Lung (tissue), 12 donors: ENCODE results near the gene WNT7B. TPM values are rescaled to one million over a fixed set of nuclear protein-coding genes. Genes with fewer than 3 reads are reported as not detected.

ENCODE experiments used
- ATAC-seq: fragments of 200-7000 bp; cut with Tn5 transposase; one replicate; pipeline ENCODE4 v1.9.1; 2020; ENCODE audit warnings: moderate number of reproducible peaks; ENCODE audit not compliant: insufficient read depth, low FRiP score
- DNase-seq, 3 donors: peaks; one replicate each; pipeline ENCODE4 v3.0.0-alpha.2; 2013 to 2017
- H3K27ac ChIP-seq, 2 donors: one replicate each; pipeline ENCODE4 v1.5.1; 2013; ENCODE audit warnings: mild to moderate bottlenecking in 2 of 2, moderate library complexity in 2 of 2, control low read depth in 1 of 2, inconsistent platforms in 1 of 2, low read depth in 1 of 2, low read length in 1 of 2
- H3K27me3 ChIP-seq, 3 donors: one replicate each; pipeline ENCODE4 v1.5.1; 2013; ENCODE audit warnings: low read length in 2 of 3; ENCODE audit not compliant: control insufficient read depth in 3 of 3, insufficient read depth in 3 of 3
- H3K36me3 ChIP-seq, 4 donors: one replicate each; pipeline ENCODE4 v1.5.1; 2013; ENCODE audit warnings: low read length in 4 of 4, mild to moderate bottlenecking in 1 of 4, moderate library complexity in 1 of 4; ENCODE audit not compliant: control insufficient read depth in 4 of 4, insufficient read depth in 4 of 4
- H3K4me1 ChIP-seq, 5 donors: one replicate each; pipeline ENCODE4 v1.5.1; 2013; ENCODE audit warnings: low read length in 5 of 5, mild to moderate bottlenecking in 2 of 5, moderate library complexity in 1 of 5; ENCODE audit not compliant: control insufficient read depth in 5 of 5, insufficient read depth in 5 of 5
- H3K4me3 ChIP-seq: one replicate; pipeline ENCODE4 v1.5.1; 2013; ENCODE audit warnings: mild to moderate bottlenecking, control low read depth, moderate library complexity
- H3K9ac ChIP-seq, 2 donors: one replicate each; pipeline ENCODE4 v1.5.1; 2013; ENCODE audit warnings: low read length in 2 of 2, control low read depth in 1 of 2; ENCODE audit not compliant: insufficient read depth in 1 of 2
- H3K9me3 ChIP-seq, 4 donors: one replicate each; pipeline ENCODE4 v1.5.1; 2013; ENCODE audit warnings: low read length in 3 of 4, mild to moderate bottlenecking in 1 of 4, moderate library complexity in 1 of 4; ENCODE audit not compliant: control insufficient read depth in 4 of 4, insufficient read depth in 3 of 4
- CTCF ChIP-seq: IDR thresholded peaks from 2 replicates; pipeline ENCODE4 v1.5.1; 2012; ENCODE audit warnings: mild to moderate bottlenecking; ENCODE audit errors: control extremely low read depth, extremely low read depth
- whole genome bisulfite sequencing, 2 donors: extraction: QIAGEN DNeasy Blood & Tissue Kit; methylation state at CpG; one replicate each; pipeline ENCODE4 v1.1.7; 2013; 5-methylcytosine and 5-hydroxymethylcytosine counted together
- polyA plus RNA-seq, 2 donors: library from polyadenylated mRNA; stranded (reverse); fragments of 200-250 nt; gene quantifications; one replicate each; pipeline ENCODE4 v1.2.1, GENCODE V29; 2013
- total RNA-seq, 2 donors: library from RNA; depleted of rRNA in 1 of 2; stranded (reverse); fragments of >200 nt in 1 of 2; gene quantifications; one replicate each; pipeline ENCODE4 v1.2.1, GENCODE V29; 2014 to 2021
- donor health status: control.
- donor health status: control.
- donor health status: Bipolar disorder and iron deficiency.
- donor health status: healthy.
- donor health status: DM: yes; HTN: yes; CAD: no.

The WNT7B gene
- total and polyA plus RNA-seq, 4 donors, result 3.5 to 12.5 (median 6.5) TPM

GRCh38 chr22:45965563-45965962 is 11.4 kb downstream of the WNT7B start:
- peaks cover 0 to 8% (median 2%) of the 10 kb centered on the region in 5 donors for H3K4me1 ChIP-seq
- H3K9me3 ChIP-seq, result no peaks in the 10 kb centered on the region
- no peak for DNase-seq
- TF ChIP-seq CTCF, result no peak
- ATAC-seq, result no peak
- no peaks in the 10 kb centered on the region for H3K36me3 ChIP-seq
- peaks cover 0 to 10% (median 8%) of the 10 kb centered on the region in 3 donors for H3K27me3 ChIP-seq
- H3K9ac ChIP-seq, result no peak overlapping the region
- no peak overlapping the region for H3K27ac ChIP-seq
- H3K4me3 ChIP-seq, result no peak overlapping the region
- WGBS, 2 donors, result 87% methylated on average over 11 of the region's 11 CpGs

- Histone ChIP-seq H3K9ac (no peak overlapping the region), H3K36me3 (no peaks in the 10 kb centered on the region), H3K27me3 (peaks cover 0 to 9% (median 4%) of the 10 kb centered on the region in 3 donors), H3K4me3 (no peak overlapping the region), H3K4me1 (peaks cover 0 to 8% (median 2%) of the 10 kb centered on the region in 5 donors), H3K27ac (no peak overlapping the region), H3K9me3 (no peaks in the 10 kb centered on the region)
- ATAC-seq, result no peak
- no peak for DNase-seq
- 66 to 71% methylated on average over 12 of the region's 12 CpGs for WGBS, 2 donors
- TF ChIP-seq CTCF, result no peak
These were observed 11.9 kb downstream of the WNT7B start for GRCh38 chr22:45964926-45965527.

GRCh38 chr22:45964372-45964771 is 12.6 kb downstream of the WNT7B start:
- Histone ChIP-seq H3K4me3 (no peak overlapping the region), H3K4me1 (peaks cover 0 to 4% (median 0%) of the 10 kb centered on the region in 5 donors), H3K27ac (no peak overlapping the region), H3K36me3 (no peaks in the 10 kb centered on the region), H3K9me3 (no peaks in the 10 kb centered on the region), H3K9ac (no peak overlapping the region), H3K27me3 (peaks cover 0 to 3% (median 0%) of the 10 kb centered on the region in 3 donors)
- 81 to 82% methylated on average over 12 of the region's 12 CpGs for WGBS, 2 donors
- TF ChIP-seq CTCF, result no peak
- DNase-seq, result no peak
- ATAC-seq, result no peak

- Histone ChIP-seq H3K4me1 (peaks cover 0 to 2% (median 0%) of the 10 kb centered on the region in 5 donors), H3K27ac (no peak overlapping the region), H3K36me3 (no peaks in the 10 kb centered on the region), H3K27me3 (no peaks in the 10 kb centered on the region), H3K4me3 (no peak overlapping the region), H3K9me3 (no peaks in the 10 kb centered on the region), H3K9ac (no peak overlapping the region)
- DNase-seq, result no peak
- no peak for ATAC-seq
- no peak for TF ChIP-seq CTCF
- 85 to 93% methylated on average over 6 to 7 of the region's 7 CpGs for WGBS, 2 donors
These were observed 13.1 kb downstream of the WNT7B start for GRCh38 chr22:45963821-45964220.
